SK-N-MC (cell line): ENCODE data around the gene PHTF1.

Experiments
- EZH2 ChIP-seq: fragments of 200-600 bp; sonication (generic); IDR thresholded peaks from one replicate; pipeline ENCODE4 v1.6.1; 2017; ENCODE audit warnings: antibody characterized with exemption
- FOXP2 ChIP-seq: optimal IDR thresholded peaks from 2 replicates; pipeline ENCODE3; 2011; ENCODE audit warnings: mild to moderate bottlenecking, moderate library complexity; ENCODE audit not compliant: insufficient read depth; ENCODE audit errors: extremely low read length, control extremely low read depth
- POLR2AphosphoS5 ChIP-seq: IDR thresholded peaks from 2 replicates; pipeline ENCODE4 v1.6.1; 2012; ENCODE audit warnings: mild to moderate bottlenecking, low read depth, low read length, borderline replicate concordance

- no peak for TF ChIP-seq POLR2AphosphoS5
- TF ChIP-seq EZH2: no peak
- no peak for TF ChIP-seq FOXP2
These were observed 84.7 kb downstream of the PHTF1 start for GRCh38 chr1:113674591-113674990.
